ENCODE results near the gene CAST.

CAST gene

DNA sequence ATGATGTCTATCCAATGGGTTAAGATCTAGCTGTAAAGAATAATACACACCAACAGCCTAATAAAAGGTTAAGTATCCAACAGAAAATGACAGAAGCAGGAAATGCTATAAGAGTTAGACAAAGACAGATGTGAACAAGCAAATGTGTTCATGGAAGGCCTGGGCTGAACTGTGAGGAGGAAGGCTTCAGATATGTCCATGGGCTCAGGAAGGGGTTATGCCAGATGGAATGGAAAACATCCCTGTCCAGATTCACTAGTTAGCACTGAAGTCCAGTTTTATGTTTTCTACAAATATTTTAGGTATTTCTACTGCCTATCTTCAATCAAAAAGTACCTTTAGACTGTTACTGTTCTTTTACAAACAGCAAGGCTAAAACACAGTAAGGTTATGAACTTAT lies 118.5 kb downstream of the CAST start:
- TF ChIP-seq, protein P1, sequence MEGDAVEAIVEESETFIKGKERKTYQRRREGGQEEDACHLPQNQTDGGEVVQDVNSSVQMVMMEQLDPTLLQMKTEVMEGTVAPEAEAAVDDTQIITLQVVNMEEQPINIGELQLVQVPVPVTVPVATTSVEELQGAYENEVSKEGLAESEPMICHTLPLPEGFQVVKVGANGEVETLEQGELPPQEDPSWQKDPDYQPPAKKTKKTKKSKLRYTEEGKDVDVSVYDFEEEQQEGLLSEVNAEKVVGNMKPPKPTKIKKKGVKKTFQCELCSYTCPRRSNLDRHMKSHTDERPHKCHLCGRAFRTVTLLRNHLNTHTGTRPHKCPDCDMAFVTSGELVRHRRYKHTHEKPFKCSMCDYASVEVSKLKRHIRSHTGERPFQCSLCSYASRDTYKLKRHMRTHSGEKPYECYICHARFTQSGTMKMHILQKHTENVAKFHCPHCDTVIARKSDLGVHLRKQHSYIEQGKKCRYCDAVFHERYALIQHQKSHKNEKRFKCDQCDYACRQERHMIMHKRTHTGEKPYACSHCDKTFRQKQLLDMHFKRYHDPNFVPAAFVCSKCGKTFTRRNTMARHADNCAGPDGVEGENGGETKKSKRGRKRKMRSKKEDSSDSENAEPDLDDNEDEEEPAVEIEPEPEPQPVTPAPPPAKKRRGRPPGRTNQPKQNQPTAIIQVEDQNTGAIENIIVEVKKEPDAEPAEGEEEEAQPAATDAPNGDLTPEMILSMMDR (IDR thresholded peaks at IDR 0.05) = no peak

DNA sequence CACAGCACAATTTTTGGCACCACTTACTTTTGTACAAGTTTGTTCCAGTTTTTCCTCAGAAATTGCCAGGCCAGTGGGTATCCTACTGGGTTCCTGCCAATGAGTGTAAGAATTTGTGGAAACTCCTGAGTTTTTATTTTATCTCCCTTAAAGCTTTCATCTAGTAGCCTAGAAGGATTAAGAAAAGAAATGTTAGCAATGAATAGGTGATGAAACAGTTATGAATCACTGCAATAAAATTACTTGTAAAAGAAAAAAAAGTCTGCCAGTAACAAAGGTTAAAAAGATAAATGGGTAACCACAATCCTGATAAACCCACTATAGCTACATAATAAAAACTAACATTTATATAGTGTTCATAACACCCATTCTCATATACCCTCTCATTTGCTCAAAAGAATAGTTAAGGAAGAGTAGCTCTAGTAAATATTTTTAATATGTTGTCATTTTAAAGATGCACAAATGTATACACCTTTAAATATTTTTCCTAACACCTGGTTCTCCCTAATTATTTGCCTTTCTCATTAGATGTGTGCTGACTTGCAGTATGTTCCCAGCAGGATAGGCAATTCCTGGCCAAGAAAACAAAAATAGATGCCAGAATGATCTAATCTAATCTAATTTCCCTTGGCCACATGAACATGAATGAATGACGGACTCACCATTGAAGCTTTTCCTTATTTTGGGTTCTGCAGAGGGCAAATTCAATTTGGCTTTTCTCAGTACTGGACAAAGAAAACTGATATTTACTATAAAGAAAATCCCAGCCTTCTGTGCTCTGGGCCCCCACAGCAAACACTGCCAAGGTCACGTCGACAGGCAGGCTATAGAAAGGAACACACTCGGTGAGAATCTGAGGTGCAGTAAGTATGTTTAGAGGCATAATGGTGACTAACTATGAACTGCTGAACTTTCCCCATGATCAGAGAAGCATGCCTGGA lies 119.1 kb downstream of the CAST start:
- TF ChIP-seq, protein P1 (IDR thresholded peaks at IDR 0.05) = no peak

DNA sequence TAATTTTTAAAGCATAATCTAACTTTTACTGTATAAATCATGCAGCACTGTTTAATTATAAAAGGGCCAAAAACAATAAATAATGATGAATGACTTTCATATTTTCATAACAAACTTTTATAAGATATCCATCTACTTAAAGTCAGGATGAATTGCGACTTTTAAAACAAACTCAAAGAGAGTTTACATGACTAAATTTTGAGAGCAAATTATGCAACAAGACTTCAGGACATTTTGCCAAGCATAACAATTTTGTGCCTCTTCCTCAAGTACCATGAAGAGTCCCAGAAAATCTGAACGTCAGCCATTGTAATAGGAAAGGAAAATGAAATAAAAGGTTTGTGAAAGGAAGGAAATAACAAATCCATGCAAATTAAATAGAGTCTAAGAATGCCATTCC lies 121.2 kb downstream of the CAST start:
- TF ChIP-seq, protein P1 (IDR thresholded peaks at IDR 0.05) = no peak

GRCh38 chr5:96785326-96786109 lies 123.3 kb downstream of the CAST start:
- TF ChIP-seq, protein P1 (IDR thresholded peaks at IDR 0.05) = no peak

GRCh38 chr5:96788112-96788749 lies 126.1 kb downstream of the CAST start:
- TF ChIP-seq, protein P1 (IDR thresholded peaks at IDR 0.05) = no peak

DNA sequence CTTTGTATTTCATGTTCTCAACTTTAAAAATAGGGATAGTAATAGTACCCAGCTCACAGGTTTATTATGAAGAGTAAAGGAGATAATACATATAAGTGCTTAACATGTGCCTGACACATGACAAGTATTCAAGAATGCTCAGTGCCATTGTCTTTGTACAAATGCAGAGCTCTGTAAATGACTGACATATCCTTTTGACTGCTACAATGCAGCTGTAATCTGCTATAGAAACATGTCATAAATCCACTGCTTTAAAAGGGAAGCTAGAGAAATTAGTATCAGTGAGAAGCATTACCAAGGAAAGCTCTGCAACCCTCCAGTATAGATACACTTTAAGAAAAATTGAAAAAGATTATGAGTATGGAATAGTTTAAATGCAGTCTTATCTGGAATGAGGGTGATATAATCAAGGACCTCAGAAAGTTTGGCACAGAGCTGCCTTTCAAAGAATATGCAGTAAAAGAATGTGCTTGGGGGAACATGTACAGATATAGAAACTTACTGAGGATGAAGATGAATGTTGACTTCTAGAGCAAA lies 127.7 kb downstream of the CAST start:
- TF ChIP-seq, protein P1 (IDR thresholded peaks at IDR 0.05) = no peak

DNA sequence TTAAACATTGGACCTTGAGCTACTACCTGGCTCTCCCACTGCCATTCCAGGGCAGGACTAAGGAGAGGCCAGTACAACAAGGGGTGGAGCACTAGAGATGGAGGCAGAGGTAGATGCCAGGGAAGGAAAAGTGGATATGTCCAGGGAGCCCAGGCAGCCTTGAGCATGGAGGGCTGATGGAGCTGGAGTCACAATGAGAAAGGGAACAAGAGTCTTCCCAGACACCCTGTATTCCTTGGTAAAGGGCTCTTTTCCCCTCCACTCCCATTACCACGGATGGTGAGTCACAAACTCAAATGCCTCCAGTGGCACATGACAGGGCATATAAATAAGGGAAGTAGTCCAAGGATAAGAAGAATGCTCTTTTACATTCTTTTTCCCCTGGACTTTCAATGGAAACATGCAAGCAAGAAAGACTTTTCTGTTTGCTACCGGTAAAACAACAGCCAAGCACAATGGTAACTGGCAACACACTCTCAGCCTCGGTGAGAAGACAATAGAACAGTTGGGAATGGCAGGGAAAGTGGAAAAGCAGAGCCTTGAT lies 128.9 kb downstream of the CAST start:
- TF ChIP-seq, protein P1 (IDR thresholded peaks at IDR 0.05) = no peak

All from LNCAP (cell line).